KOPT-K1 (cell line): ENCODE results near the gene HYAL4.

Source experiments
- H3K27ac ChIP-seq: fragments of 200-600 bp; sonication (generic); 2 replicates; pipeline ENCODE4 v1.5.1; 2016; ENCODE audit warnings: antibody characterized with exemption, mild to moderate bottlenecking, low read depth, low read length; ENCODE audit not compliant: poor library complexity, severe bottlenecking
- H3K36me3 ChIP-seq: fragments of 200-600 bp; sonication (generic); 2 replicates; pipeline ENCODE4 v1.5.1; 2017; ENCODE audit warnings: antibody characterized with exemption, mild to moderate bottlenecking, low read length, moderate library complexity; ENCODE audit not compliant: insufficient read depth
- H3K9me3 ChIP-seq: fragments of 200-600 bp; sonication (generic); 2 replicates; pipeline ENCODE4 v1.5.1; 2017; ENCODE audit warnings: antibody characterized with exemption, low read length, mild to moderate bottlenecking; ENCODE audit not compliant: insufficient read depth, poor library complexity, severe bottlenecking

Gene HYAL4

GRCh38 chr7:123916240-123916724, 71.3 kb downstream of the HYAL4 start:
- Histone ChIP-seq H3K36me3 (no peaks in the 10 kb centered on the region), H3K27ac (no peak overlapping the region)

GRCh38 chr7:123917878-123918277, 72.9 kb downstream of the HYAL4 start:
- Histone ChIP-seq H3K36me3 (no peaks in the 10 kb centered on the region), H3K9me3 (no peaks in the 10 kb centered on the region), H3K27ac (no peak overlapping the region)

More at GRCh38 chr7:123916240-123916724, 71.3 kb downstream of the HYAL4 start:
- no peaks in the 10 kb centered on the region for H3K9me3 ChIP-seq

- Histone ChIP-seq H3K36me3 (no peaks in the 10 kb centered on the region), H3K27ac (no peak overlapping the region), H3K9me3 (no peaks in the 10 kb centered on the region)
Measured at GRCh38 chr7:123918309-123918708, 73.3 kb downstream of the HYAL4 start.

- H3K9me3 ChIP-seq: no peaks in the 10 kb centered on the region
- H3K27ac ChIP-seq: no peak overlapping the region
- no peaks in the 10 kb centered on the region for H3K36me3 ChIP-seq
Measured at GRCh38 chr7:123923599-123923998, 78.6 kb downstream of the HYAL4 start.

GRCh38 chr7:123924941-123925340, 80.0 kb downstream of the HYAL4 start, which contains the start of gene SPAM1:
Gene SPAM1, plus strand, starts transcription at chr7:123925241. Its CDS starts 28,330 bp downstream, at chr7:123953571.
- Histone ChIP-seq H3K36me3 (no peaks in the 10 kb centered on the region), H3K9me3 (no peaks in the 10 kb centered on the region)

More at GRCh38 chr7:123924941-123925340, 80.0 kb downstream of the HYAL4 start, which contains the start of gene SPAM1:
- no peak within 1 kb of the TSS for H3K27ac ChIP-seq
